ENCODE data around the gene GHRH.

DNA sequence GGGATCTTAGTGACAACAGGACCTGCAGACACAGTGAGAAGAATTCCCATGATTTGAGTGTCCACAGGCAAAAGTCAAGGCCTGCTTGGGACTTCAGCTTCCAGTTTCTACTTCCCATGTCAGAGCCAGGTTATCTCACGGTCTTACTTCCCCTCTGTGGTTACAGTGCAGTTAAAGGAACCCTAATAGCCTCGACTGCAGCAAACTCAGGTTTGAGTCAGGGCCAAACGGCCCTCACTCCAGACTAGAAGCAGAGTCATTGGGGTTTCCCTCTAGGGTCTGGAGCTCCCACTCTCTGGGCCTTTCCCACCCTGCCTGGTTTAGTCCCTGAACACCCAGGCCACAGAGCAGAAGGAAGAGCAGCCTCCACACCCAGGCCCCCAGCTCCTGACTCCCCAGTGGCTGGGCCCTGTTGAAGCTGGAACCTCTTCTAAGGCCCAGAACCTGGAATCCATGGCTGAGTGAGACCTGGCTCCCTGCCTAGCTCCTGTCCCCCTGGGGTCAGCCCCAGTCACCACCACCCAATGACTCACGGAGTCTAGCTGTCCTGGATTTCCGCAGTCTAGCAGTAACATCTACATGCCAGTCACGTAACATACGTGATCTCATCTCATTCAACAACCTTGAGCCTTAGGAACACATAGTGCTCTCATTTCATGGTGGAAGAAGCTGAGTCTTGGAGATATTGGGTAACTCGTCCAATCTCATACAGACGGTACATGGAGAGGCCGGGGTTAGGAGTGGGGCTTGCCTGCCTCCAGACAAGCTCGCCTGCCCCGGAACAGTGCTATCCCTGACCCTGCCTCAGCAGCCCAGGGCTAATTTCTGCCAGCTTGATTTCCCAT, 9.2 kb upstream of the GHRH start:
- TF ChIP-seq, protein P1, sequence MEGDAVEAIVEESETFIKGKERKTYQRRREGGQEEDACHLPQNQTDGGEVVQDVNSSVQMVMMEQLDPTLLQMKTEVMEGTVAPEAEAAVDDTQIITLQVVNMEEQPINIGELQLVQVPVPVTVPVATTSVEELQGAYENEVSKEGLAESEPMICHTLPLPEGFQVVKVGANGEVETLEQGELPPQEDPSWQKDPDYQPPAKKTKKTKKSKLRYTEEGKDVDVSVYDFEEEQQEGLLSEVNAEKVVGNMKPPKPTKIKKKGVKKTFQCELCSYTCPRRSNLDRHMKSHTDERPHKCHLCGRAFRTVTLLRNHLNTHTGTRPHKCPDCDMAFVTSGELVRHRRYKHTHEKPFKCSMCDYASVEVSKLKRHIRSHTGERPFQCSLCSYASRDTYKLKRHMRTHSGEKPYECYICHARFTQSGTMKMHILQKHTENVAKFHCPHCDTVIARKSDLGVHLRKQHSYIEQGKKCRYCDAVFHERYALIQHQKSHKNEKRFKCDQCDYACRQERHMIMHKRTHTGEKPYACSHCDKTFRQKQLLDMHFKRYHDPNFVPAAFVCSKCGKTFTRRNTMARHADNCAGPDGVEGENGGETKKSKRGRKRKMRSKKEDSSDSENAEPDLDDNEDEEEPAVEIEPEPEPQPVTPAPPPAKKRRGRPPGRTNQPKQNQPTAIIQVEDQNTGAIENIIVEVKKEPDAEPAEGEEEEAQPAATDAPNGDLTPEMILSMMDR (conservative IDR thresholded peaks at IDR 0.05; ENCODE audit: low read depth, low read length) = no peak
- TF ChIP-seq, protein P2, sequence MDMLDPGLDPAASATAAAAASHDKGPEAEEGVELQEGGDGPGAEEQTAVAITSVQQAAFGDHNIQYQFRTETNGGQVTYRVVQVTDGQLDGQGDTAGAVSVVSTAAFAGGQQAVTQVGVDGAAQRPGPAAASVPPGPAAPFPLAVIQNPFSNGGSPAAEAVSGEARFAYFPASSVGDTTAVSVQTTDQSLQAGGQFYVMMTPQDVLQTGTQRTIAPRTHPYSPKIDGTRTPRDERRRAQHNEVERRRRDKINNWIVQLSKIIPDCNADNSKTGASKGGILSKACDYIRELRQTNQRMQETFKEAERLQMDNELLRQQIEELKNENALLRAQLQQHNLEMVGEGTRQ (IDR thresholded peaks at IDR 0.05; ENCODE audit: low read depth, low read length) = no peak
- TF ChIP-seq POLR2A (IDR thresholded peaks at IDR 0.05; ENCODE audit: low read depth, low read length) = no peak
- TF ChIP-seq MXI1 (IDR thresholded peaks at IDR 0.05; ENCODE audit: borderline replicate concordance, low read depth, low read length) = no peak
- no peak for TF ChIP-seq MAZ (IDR thresholded peaks at IDR 0.05; ENCODE audit: borderline replicate concordance, low read depth, low read length)
- no peak; the same call in 1 of the 2 replicates for TF ChIP-seq CEBPB (IDR thresholded peaks at IDR 0.05; ENCODE audit: low read depth, low read length)
- no peak for TF ChIP-seq MAFK (IDR thresholded peaks at IDR 0.05; ENCODE audit: low read depth, low read length)
- TF ChIP-seq SMC3 (IDR thresholded peaks at IDR 0.05; ENCODE audit: low read depth, low read length) = no peak

Data from IMR-90 (cell line).